Loucy (cell line): ENCODE results near the gene CSRP2.

Experiments
- H2AFZ ChIP-seq: fragments of 200-600 bp; sonication (generic); 2 replicates; pipeline ENCODE4 v1.6.0; 2016; ENCODE audit warnings: antibody characterized with exemption, mild to moderate bottlenecking, low read length, moderate library complexity
- H3F3A ChIP-seq: fragments of 200-600 bp; 2 replicates; pipeline ENCODE4 v1.6.0; 2016; ENCODE audit warnings: antibody characterized with exemption, low read depth, mild to moderate bottlenecking
- H3K27me3 ChIP-seq: fragments of 200-600 bp; sonication (generic); 2 replicates; pipeline ENCODE4 v1.6.1; 2014; ENCODE audit warnings: low read length, mild to moderate bottlenecking; ENCODE audit not compliant: insufficient read depth, poor library complexity, severe bottlenecking
- H3K36me3 ChIP-seq: fragments of 200-600 bp; sonication (generic); 2 replicates; pipeline ENCODE4 v1.6.1; 2016; ENCODE audit warnings: low read length; ENCODE audit not compliant: insufficient read depth
- H3K4me1 ChIP-seq: fragments of 200-600 bp; sonication (generic); 2 replicates; pipeline ENCODE4 v1.5.1; 2014; ENCODE audit warnings: low read length, mild to moderate bottlenecking; ENCODE audit not compliant: insufficient read depth, poor library complexity, severe bottlenecking
- H3K4me2 ChIP-seq: fragments of 200-600 bp; sonication (generic); 2 replicates; pipeline ENCODE4 v1.6.0; 2014; ENCODE audit warnings: antibody characterized with exemption, low read length, low read depth, mild to moderate bottlenecking; ENCODE audit not compliant: poor library complexity, severe bottlenecking
- H3K4me3 ChIP-seq: fragments of 200-600 bp; sonication (generic); 2 replicates; pipeline ENCODE4 v1.5.1; 2014; ENCODE audit warnings: low read length, mild to moderate bottlenecking, mixed read lengths; ENCODE audit not compliant: poor library complexity, severe bottlenecking
- H3K79me2 ChIP-seq: fragments of 200-600 bp; sonication (generic); 2 replicates; pipeline ENCODE4 v1.6.1; 2014; ENCODE audit warnings: low read length; ENCODE audit not compliant: insufficient read depth
- H3K9ac ChIP-seq: fragments of 200-600 bp; sonication (generic); 2 replicates; pipeline ENCODE4 v1.6.0; 2014; ENCODE audit warnings: mild to moderate bottlenecking, low read depth, low read length, moderate library complexity; ENCODE audit not compliant: poor library complexity, severe bottlenecking
- H3K9me2 ChIP-seq: fragments of 200-600 bp; sonication (generic); replicated peaks from 2 replicates; pipeline ENCODE4 v1.6.1; 2016; ENCODE audit warnings: low read depth, low read length, mixed read lengths
- H3K9me3 ChIP-seq: fragments of 200-600 bp; sonication (generic); 2 replicates; pipeline ENCODE4 v1.6.1; 2014; ENCODE audit warnings: mild to moderate bottlenecking, antibody characterized with exemption, low read length, low read depth; ENCODE audit not compliant: insufficient read depth
- H4K20me1 ChIP-seq: fragments of 200-600 bp; sonication (generic); 2 replicates; pipeline ENCODE4 v1.6.0; 2014; ENCODE audit warnings: antibody characterized with exemption, low read length, mild to moderate bottlenecking; ENCODE audit not compliant: insufficient read depth, poor library complexity, severe bottlenecking
- EZH2phosphoT487 ChIP-seq: fragments of 200-600 bp; IDR thresholded peaks from 2 replicates; pipeline ENCODE4 v1.6.1; 2018; ENCODE audit warnings: antibody characterized with exemption, mild to moderate bottlenecking, moderate library complexity, borderline replicate concordance
- TF ChIP-seq, protein P1 (sequence below): fragments of 200-600 bp; sonication (generic); conservative IDR thresholded peaks from 2 replicates; pipeline ENCODE4 v1.5.1; 2014; ENCODE audit warnings: mild to moderate bottlenecking, antibody characterized with exemption, low read length

The CSRP2 gene

DNA sequence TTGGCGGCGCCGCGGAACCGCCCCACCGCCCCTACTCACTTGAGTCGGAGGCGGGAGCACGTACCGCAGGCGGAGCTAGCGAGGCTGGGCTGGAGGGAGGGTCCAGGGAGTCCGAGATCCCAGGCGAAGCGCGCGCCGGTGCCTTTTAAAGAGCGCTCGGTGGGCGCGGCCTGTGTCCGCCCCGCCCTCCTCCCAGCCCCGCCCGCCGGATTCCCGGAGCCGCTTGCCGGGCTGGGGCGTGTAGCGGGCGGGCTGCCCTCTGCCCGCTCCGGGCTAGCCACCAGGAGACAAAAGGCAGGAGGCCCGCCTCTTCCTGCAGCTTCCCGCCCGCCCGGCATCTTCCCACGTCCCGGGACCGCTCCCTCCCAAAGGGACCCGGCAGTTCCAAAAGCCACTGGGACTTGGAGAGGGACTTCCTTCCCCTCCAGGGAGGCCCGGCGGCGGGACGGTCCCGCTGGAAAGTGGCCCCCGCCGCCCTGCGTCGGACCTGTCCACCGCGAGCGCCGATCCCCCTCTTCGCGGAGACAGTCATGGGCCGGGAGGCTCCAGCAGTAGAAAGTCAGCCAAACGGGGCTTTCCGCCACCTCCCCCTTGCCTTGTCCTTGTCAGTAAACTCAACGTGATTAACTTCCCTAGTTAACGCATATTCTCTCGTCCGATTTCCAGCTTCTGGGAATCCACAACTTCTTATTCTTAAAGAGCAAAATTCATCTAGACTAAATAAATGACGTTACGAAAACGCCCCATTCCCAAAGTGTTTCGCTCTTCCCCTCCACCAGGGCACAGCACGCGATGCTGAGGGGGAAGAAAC is at the start of gene CSRP2:
TSS of gene CSRP2 (minus strand) at position 121 of the 811 bp plus-strand sequence. CDS start 12,759 bp downstream, outside the sequence.
- Histone ChIP-seq H3K9ac (no peak within 1 kb of the TSS), H3K27me3 (no peaks in the 10 kb centered on the region), H3K9me3 (no peaks in the 10 kb centered on the region), H2AFZ (no peak within 1 kb of the TSS), H3K9me2 (no peaks in the 10 kb centered on the region), H3F3A (no peaks in the 10 kb centered on the region), H3K4me2 (no peak within 1 kb of the TSS), H3K4me1 (no peaks in the 10 kb centered on the region), H3K36me3 (no peaks in the 10 kb centered on the region), H3K4me3 (no peak within 1 kb of the TSS), H4K20me1 (no peaks in the 10 kb centered on the region), H3K79me2 (no peaks in the 10 kb centered on the region)
- no peak for TF ChIP-seq EZH2phosphoT487
- TF ChIP-seq, protein P1, sequence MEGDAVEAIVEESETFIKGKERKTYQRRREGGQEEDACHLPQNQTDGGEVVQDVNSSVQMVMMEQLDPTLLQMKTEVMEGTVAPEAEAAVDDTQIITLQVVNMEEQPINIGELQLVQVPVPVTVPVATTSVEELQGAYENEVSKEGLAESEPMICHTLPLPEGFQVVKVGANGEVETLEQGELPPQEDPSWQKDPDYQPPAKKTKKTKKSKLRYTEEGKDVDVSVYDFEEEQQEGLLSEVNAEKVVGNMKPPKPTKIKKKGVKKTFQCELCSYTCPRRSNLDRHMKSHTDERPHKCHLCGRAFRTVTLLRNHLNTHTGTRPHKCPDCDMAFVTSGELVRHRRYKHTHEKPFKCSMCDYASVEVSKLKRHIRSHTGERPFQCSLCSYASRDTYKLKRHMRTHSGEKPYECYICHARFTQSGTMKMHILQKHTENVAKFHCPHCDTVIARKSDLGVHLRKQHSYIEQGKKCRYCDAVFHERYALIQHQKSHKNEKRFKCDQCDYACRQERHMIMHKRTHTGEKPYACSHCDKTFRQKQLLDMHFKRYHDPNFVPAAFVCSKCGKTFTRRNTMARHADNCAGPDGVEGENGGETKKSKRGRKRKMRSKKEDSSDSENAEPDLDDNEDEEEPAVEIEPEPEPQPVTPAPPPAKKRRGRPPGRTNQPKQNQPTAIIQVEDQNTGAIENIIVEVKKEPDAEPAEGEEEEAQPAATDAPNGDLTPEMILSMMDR = no peak

DNA sequence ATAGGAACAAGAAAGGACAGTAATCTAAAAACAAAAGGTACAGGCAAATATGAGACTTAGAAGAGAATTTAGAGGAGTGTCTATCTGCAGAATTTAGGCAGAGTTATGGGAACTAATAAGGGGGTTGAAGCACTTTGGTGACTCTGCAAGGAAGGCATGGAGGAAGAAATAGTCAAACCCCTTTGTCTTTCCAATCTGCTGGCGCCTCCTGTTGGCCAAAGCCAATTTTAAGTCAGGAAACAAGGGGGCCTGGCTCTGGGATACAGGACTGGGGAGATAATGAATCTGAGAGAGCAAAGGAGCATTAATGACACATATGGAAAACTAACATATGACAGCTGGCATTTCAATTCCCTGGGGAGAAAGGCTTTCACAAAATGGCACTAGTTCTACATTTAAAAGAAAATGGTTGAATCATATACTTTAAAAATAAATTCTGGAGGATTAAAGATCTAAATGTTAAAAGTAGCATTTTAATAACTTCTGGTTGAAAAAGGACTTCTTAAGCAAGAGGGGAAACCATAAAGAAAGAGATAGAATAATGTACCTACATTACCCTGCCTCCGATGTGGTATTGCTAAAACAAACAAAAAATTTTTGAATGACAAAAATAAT is 48.5 kb upstream of the CSRP2 start:
- no peak overlapping the region for H3K4me3 ChIP-seq
- H3K9me3 ChIP-seq = no peaks in the 10 kb centered on the region
- no peak overlapping the region for H3K4me2 ChIP-seq
- H3K9me2 ChIP-seq = no peaks in the 10 kb centered on the region
- TF ChIP-seq, protein P1 = peak; percentile 85
- TF ChIP-seq EZH2phosphoT487 = no peak
- H4K20me1 ChIP-seq = no peaks in the 10 kb centered on the region
- no peak overlapping the region for H3K9ac ChIP-seq
- no peak overlapping the region; the same call in 1 of the 2 replicates for H2AFZ ChIP-seq
- no peaks in the 10 kb centered on the region for H3K4me1 ChIP-seq
- H3K79me2 ChIP-seq = no peaks in the 10 kb centered on the region
- H3K36me3 ChIP-seq = no peaks in the 10 kb centered on the region
- no peaks in the 10 kb centered on the region for H3F3A ChIP-seq
- no peaks in the 10 kb centered on the region for H3K27me3 ChIP-seq

DNA sequence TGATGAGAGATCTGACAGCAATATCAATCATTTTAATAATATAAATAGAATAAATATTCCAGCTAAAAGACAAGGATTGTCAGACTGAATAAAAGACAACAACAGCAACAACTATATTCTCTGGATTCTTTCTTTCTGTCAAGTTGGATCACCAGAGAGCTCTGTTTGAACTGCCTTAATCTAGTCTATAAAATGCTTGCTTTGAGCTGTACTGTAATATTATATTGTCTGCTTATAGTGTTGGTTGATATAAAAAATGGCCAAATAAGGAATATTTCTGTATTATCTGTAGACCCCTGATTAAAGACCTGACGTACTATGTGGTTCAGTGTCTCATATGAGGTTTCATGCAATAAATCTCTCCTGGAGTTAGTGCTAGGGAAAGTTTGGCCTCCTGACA is 46.3 kb upstream of the CSRP2 start:
- Histone ChIP-seq H4K20me1 (no peaks in the 10 kb centered on the region), H3F3A (no peaks in the 10 kb centered on the region), H3K9me2 (no peaks in the 10 kb centered on the region), H3K9ac (no peak overlapping the region), H3K4me1 (peaks cover 13% of the 10 kb centered on the region), H2AFZ (peak overlapping the region; percentile 46; the same call in 1 of the 2 replicates), H3K4me3 (no peak overlapping the region), H3K4me2 (no peak overlapping the region), H3K79me2 (no peaks in the 10 kb centered on the region), H3K36me3 (no peaks in the 10 kb centered on the region), H3K27me3 (no peaks in the 10 kb centered on the region), H3K9me3 (no peaks in the 10 kb centered on the region)
- TF ChIP-seq, protein P1 = no peak
- no peak for TF ChIP-seq EZH2phosphoT487
